Activated naive CD8-positive, alpha-beta T cell (primary cell): ENCODE results near the gene HOXC10.

ENCODE experiments used
- H3K27ac Mint-ChIP-seq: one replicate; pipeline ENCODE4 v1.8.0; 2021; ENCODE audit warnings: mixed read lengths
- H3K27me3 Mint-ChIP-seq: one replicate; pipeline ENCODE4 v1.8.0; 2021; ENCODE audit warnings: mixed read lengths
- H3K36me3 Mint-ChIP-seq: one replicate; pipeline ENCODE4 v1.8.0; 2021; ENCODE audit warnings: mixed read lengths
- H3K4me1 Mint-ChIP-seq: one replicate; pipeline ENCODE4 v1.8.0; 2021; ENCODE audit warnings: low read depth, mixed read lengths
- H3K4me3 Mint-ChIP-seq: one replicate; pipeline ENCODE4 v1.8.0; 2021; ENCODE audit warnings: mild to moderate bottlenecking, mixed read lengths
- H3K9me3 Mint-ChIP-seq: one replicate; pipeline ENCODE4 v1.8.0; 2021; ENCODE audit warnings: low read depth, mixed read lengths

The HOXC10 gene

DNA sequence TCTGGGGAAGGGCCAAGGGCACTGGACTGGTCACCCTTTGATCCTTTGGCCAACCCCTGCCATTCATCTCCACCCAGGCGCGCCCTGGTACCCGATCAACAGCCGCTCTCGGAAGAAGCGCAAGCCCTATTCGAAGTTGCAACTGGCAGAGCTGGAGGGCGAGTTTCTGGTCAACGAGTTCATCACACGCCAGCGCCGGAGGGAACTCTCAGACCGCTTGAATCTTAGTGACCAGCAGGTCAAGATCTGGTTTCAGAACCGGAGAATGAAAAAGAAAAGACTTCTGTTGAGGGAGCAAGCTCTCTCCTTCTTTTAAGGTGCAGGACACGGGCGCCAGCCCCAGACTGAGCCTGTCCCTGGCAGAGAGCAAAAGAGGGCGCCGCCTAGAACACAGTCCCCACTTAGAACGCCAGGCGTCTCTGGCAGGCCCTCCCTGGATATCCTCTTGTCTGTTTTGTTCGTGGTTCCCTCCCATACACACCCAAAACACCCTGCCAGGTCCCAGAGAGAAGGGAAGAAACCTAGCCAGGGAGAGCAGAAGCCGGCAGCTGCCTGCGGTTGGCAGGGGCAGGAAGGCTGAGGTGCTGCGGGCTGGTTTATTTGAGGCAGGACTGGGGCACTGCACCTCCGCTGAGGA lies 28.6 kb upstream of the HOXC10 start:
- no peaks in the 10 kb centered on the region for H3K36me3 Mint-ChIP-seq
- H3K27me3 Mint-ChIP-seq = peaks cover 58% of the 10 kb centered on the region
- peak overlapping the region; percentile 0 for H3K27ac Mint-ChIP-seq
- H3K4me1 Mint-ChIP-seq = peaks cover 43% of the 10 kb centered on the region
- no peak overlapping the region for H3K4me3 Mint-ChIP-seq
- no peaks in the 10 kb centered on the region for H3K9me3 Mint-ChIP-seq

DNA sequence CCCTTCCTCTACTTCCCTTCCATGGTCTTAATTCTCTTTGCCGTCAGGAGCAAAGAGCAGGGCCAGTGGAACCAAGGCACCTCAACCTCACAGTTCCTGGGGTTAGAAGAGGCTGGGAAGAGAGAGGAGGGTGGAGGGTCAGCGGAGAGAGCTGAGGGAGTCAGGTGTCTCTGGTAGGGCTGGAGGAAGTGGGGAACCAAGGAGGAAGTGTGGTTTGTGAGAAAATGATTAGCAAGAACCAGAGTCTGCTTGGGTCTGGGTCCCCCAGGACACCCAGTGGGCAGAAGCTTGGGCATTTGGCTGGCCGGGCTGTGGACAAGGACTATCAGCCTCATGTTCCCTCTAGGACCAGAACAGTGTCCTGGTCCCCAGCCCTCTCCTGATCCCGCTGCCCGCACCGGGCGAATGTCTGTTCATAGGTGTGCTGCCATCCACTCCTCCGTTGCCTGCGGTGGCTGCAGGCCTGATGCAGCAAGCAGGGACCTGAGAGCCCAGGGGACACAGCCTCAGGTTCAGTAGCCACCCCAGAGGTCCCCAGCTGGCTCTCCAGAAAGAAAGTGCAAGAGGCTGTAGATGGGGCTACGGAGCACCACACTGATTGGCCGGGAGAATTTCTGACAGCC lies 27.9 kb upstream of the HOXC10 start:
- no peaks in the 10 kb centered on the region for H3K9me3 Mint-ChIP-seq
- no peak overlapping the region for H3K4me3 Mint-ChIP-seq
- peaks cover 39% of the 10 kb centered on the region for H3K4me1 Mint-ChIP-seq
- H3K27ac Mint-ChIP-seq = no peak overlapping the region
- H3K36me3 Mint-ChIP-seq = no peaks in the 10 kb centered on the region
- peaks cover 58% of the 10 kb centered on the region for H3K27me3 Mint-ChIP-seq

DNA sequence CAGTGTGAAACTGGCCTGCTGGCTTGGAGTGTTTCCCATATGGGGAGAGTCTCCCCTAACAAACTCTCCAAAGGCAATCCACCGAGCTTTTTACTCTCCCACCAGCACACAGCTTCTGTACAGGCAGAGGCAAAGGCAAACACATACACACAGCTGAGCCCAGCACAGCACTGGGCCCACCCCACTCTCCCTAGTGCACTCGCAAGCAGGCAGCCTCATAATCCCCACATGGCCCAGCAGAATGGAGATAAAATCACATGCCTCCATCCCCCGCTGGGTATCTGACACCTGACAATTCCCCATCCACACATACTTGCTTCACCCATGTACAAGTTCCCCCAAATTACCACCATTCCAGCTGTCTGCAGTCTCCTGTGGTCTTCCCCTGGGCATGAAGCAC lies 26.8 kb upstream of the HOXC10 start:
- H3K27ac Mint-ChIP-seq = no peak overlapping the region
- H3K9me3 Mint-ChIP-seq = no peaks in the 10 kb centered on the region
- H3K27me3 Mint-ChIP-seq = peaks cover 61% of the 10 kb centered on the region
- H3K36me3 Mint-ChIP-seq = no peaks in the 10 kb centered on the region
- H3K4me3 Mint-ChIP-seq = no peak overlapping the region
- peaks cover 36% of the 10 kb centered on the region for H3K4me1 Mint-ChIP-seq

DNA sequence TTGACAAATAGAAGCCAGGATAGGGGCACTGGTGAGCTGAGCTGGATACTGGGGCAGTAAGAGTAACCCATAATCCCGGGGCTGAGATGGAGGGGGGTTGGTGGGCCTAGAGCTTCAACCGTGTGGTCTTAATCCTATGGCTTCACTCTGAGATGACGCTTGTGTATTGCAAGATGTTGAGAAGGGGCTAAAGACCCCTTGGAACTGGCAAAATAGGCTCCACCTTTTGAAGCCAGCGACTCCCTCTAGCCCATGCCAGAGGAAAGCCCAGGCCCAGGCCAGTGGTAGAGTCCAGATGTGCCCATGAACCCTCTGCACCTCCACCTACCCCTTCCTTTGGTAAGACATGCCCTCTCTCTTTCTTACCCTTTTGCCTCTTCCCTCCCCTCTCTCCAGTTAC lies 25.6 kb upstream of the HOXC10 start:
- Mint-ChIP-seq H3K36me3 (no peaks in the 10 kb centered on the region), H3K27ac (no peak overlapping the region), H3K4me1 (peaks cover 36% of the 10 kb centered on the region), H3K4me3 (no peak overlapping the region), H3K9me3 (no peaks in the 10 kb centered on the region), H3K27me3 (peaks cover 61% of the 10 kb centered on the region)

DNA sequence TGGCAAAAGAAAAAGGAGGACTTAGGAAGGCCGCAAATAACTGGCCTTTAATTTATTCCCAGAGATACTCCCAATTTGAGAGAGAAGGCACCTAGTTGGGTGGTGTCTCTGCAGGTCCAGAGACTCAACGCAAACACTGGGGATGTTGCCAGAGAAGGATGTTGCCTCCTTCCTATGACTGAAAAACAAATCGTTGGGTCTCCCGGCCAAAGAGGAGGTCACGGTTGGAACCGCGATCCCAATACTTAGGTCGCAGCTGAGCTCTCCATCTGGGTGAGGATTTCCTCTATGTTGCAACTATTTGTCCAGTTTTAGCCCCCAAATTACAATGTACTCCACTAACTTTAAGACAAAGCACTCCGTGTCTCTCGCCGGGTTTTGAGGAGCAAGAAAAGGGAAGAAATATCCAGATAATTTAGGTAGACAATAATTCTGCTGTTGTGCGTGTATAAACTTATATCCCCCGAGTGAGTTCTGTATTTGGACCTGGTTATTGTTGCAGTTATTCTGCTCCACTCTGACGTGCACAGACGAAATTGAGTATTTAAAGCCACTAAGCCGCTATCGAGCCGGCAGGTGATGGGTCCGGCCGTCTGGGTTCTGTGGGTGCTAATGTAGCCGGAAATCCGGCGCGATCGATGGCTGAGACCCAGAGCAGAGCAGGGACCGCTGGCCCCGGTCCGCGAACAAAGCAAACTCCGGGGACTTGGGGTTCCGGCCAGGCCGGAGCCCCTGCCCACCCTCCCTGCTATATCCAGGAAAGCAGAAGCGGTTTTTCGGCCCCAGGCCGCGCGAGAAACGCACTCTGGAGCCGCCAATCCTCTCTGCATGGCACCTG lies 24.5 kb upstream of the HOXC10 start:
- H3K4me1 Mint-ChIP-seq = peaks cover 42% of the 10 kb centered on the region
- no peaks in the 10 kb centered on the region for H3K36me3 Mint-ChIP-seq
- peaks cover 65% of the 10 kb centered on the region for H3K27me3 Mint-ChIP-seq
- no peak overlapping the region for H3K27ac Mint-ChIP-seq
- peak overlapping the region; percentile 24 for H3K4me3 Mint-ChIP-seq
- H3K9me3 Mint-ChIP-seq = no peaks in the 10 kb centered on the region

DNA sequence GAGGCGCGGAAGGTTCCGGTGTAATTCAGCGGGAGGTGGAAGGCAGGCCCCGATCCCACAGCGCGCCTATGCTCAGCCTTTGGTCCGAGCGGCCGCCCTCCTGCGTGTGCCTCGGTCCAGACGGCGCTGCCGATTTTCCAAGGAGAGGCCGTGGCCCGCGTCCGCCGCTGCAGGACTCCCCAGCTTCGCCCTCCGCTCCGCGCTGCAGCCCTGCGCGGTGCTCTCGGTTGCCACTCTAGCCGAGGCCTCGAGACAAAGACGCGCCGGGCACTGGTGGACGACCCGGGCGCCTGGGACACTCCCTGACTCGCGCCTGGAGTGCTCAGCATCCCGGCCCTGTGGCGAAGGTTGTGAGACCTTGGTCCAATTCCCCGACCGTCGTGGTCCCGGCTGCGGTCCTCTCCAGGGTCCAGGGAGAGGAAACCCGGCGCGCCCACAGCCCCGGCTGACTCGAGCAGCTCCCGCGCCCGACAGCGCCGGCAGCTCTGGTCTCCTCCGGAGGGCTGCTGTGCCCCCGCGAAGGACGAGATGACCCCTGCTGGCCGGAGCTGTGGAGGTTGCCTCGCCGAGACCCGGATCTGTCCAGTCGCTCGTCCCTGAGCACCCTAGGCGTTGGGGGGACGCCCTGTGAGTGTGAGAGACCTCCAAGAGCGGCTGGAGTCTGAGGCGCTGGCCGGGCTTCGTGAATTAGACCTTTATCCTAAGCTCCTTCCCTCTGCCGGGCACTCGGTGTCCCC lies 23.8 kb upstream of the HOXC10 start:
- Mint-ChIP-seq H3K27me3 (peaks cover 64% of the 10 kb centered on the region), H3K36me3 (no peaks in the 10 kb centered on the region), H3K4me1 (peaks cover 43% of the 10 kb centered on the region), H3K4me3 (no peak overlapping the region), H3K9me3 (no peaks in the 10 kb centered on the region), H3K27ac (no peak overlapping the region)

DNA sequence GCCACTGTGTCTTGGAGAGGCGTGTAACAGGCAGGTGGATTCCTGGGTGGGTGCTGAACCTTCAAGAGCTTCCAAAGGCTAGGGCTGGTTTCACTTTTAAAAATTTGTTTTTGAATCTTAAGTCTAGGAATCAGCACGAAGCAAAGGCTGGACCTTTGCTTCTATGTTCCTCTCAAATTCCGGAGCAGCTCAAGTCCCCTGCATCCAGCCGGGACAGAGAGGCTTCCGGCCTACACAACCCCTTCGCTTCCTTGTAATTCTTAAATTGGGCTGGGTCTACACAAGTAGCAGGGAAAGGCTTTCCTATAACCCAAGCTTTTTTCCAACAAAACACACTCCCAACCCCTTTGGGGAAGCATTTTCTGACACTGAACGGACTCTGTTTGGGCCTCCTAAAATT lies 21.9 kb upstream of the HOXC10 start:
- Mint-ChIP-seq H3K4me1 (peaks cover 43% of the 10 kb centered on the region), H3K36me3 (no peaks in the 10 kb centered on the region), H3K9me3 (no peaks in the 10 kb centered on the region), H3K4me3 (no peak overlapping the region), H3K27ac (no peak overlapping the region), H3K27me3 (peaks cover 69% of the 10 kb centered on the region)

DNA sequence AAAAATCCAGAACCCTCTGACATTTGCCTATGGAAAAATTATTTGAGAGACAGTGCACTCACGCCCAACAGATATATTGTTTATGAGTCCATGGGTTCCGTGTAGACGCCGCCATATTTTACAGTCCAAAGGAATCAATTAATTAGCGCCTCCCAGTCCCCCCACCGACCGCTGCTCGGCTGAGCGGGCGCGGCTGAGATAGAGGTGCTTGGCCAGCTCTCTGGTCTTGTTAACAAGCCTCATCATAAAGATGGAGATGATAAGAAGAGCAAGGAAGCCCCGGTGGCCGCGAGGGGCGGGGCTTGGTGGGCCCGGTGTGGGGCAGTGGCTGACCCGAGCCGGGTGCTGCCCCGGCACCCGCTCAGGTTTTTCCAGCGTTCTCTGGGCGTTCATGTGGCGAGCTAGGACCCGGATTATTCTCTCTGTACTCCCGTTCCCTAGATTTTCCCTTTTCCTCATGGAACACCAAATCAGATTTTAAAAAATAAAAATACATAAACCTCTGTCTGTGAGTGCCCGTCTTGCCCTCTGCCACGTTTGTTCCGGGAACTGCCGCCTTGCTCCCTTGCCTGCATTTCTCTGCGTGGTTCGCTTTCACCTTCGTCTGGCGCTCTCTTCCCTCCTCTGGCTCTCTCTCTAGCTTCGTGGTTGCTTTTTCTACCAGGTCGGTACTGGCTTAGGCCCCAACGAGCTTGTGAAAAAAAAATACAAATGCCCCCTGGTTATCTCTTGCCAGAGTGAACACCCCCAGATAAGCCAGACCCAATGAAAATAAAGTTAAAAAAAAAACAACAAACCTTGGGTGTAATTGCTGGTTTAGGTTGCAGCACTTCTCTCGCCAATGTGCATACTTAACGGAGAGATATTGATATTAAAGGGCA lies 21.3 kb upstream of the HOXC10 start:
- peaks cover 69% of the 10 kb centered on the region for H3K27me3 Mint-ChIP-seq
- H3K27ac Mint-ChIP-seq = no peak overlapping the region
- H3K4me3 Mint-ChIP-seq = peak overlapping the region; percentile 44
- H3K4me1 Mint-ChIP-seq = peaks cover 42% of the 10 kb centered on the region
- no peaks in the 10 kb centered on the region for H3K36me3 Mint-ChIP-seq
- H3K9me3 Mint-ChIP-seq = no peaks in the 10 kb centered on the region

DNA sequence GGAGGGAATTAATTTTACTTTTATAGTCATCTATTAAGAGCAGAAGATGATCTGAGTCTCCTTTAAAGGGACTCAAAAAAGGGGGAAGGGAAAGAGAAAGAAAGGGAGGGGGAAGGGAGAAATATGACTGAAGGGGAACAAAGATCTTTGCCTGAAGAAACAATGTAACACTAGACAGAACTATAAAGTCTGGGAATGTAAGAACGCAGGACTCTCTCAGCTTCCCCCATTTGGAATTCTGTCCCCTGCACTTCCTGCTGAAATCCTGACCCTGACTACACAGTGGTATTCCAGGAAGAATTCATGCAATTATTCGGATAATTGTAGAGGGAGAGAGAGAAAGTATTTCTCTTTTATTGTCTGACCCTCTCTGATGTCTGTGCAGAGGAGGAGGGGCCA lies 20.6 kb upstream of the HOXC10 start:
- Mint-ChIP-seq H3K27me3 (peaks cover 69% of the 10 kb centered on the region), H3K4me3 (peak overlapping the region; percentile 44), H3K9me3 (no peaks in the 10 kb centered on the region), H3K36me3 (no peaks in the 10 kb centered on the region), H3K27ac (no peak overlapping the region), H3K4me1 (peaks cover 42% of the 10 kb centered on the region)

DNA sequence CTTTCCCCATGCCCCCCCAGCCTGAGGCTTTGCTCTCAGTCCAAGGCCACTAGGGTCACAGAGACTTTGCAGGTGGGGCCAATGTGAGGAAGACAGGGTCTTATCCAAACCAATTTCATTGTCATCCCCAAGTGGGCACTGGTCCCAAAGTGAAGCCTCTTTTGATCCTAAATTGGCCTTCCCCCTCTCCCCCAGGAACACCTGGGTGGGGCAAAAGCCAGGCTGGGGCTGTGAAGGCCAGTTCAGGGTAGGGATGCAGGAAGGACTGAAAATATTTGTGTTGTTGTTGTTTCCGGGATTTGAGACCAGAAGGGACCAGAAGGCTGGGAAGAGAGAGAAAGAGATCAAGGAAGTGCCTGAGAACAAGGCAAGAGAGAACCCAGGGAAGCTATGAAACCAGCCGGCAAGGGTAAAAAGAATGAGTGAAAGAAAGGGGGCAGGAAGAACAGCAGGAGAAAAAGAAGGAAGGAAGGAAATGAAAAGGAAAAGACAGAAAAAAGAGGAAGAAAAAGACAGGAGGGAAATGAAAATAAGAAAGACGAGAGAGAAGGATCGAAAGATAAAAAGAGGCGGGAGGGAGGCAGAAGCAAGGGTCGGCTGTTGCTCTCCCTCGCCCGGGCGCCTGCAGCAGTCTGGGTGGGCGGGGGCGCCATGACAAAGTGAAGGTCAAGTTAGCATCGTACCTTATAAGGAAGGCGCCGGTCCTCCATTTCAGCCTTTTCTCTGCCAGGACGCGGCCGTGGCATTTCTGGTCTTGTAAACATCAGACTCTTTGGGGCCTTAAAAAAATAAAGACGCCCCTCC lies 19.5 kb upstream of the HOXC10 start:
- no peaks in the 10 kb centered on the region for H3K36me3 Mint-ChIP-seq
- H3K4me1 Mint-ChIP-seq = peaks cover 37% of the 10 kb centered on the region
- H3K27ac Mint-ChIP-seq = no peak overlapping the region
- H3K4me3 Mint-ChIP-seq = peak overlapping the region; percentile 46
- H3K27me3 Mint-ChIP-seq = peaks cover 66% of the 10 kb centered on the region
- no peaks in the 10 kb centered on the region for H3K9me3 Mint-ChIP-seq

DNA sequence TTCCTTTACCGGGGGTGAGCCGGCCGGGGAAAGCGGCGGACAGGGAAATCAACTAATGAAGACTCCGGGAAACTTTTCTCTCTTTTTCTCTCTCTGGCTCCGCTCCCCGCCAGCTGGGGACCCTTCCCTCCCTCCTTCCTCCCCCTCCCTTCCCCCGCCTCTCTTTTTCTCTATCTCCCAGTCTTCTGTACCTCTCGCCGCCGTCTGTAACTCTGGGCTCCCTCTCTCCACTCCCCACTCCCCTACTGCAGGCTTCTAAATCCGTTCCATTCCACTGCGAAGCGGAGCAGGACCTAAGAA lies 18.9 kb upstream of the HOXC10 start:
- Mint-ChIP-seq H3K9me3 (no peaks in the 10 kb centered on the region), H3K4me3 (peak overlapping the region; percentile 72), H3K27ac (no peak overlapping the region), H3K4me1 (peaks cover 36% of the 10 kb centered on the region), H3K36me3 (no peaks in the 10 kb centered on the region), H3K27me3 (peaks cover 67% of the 10 kb centered on the region)

DNA sequence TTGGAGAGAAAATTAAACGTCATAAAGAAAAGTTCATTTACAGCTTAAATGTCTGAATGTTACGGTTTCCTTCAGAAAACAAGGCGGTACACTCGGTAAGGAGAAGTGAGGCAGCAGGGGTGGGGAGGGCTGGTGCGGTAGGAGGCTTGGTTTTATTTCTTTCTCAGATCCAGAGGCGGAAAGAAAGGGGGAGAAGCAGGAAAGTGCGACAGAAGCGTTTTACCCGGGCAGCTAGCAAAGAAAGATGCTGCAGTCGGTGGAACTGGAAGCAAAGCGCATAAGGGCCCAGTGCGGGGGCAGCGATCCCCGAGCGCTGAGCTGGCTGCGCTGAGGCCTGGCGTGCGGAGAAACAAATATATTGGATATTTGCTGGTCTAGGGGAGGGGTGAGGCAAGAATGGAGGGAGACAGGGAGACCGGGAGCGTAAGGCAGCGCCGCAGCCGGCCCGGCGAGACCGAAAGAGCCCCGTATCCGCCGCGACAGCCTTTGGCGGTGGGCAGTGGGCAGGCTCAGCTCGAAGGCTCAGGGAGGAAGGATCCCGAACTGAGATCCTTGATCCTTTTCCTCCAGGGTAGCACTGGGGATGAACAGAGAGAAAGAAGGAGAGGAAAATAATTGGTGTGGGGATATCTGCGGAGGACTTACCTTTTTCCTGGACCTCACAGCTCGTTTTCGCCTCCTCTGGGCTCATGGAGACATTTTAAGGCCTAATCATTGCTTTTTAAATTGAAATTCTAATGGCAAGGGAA lies 18.4 kb upstream of the HOXC10 start:
- Mint-ChIP-seq H3K4me1 (peaks cover 36% of the 10 kb centered on the region), H3K4me3 (peak overlapping the region; percentile 72), H3K27me3 (peaks cover 72% of the 10 kb centered on the region), H3K36me3 (no peaks in the 10 kb centered on the region), H3K27ac (no peak overlapping the region), H3K9me3 (no peaks in the 10 kb centered on the region)

DNA sequence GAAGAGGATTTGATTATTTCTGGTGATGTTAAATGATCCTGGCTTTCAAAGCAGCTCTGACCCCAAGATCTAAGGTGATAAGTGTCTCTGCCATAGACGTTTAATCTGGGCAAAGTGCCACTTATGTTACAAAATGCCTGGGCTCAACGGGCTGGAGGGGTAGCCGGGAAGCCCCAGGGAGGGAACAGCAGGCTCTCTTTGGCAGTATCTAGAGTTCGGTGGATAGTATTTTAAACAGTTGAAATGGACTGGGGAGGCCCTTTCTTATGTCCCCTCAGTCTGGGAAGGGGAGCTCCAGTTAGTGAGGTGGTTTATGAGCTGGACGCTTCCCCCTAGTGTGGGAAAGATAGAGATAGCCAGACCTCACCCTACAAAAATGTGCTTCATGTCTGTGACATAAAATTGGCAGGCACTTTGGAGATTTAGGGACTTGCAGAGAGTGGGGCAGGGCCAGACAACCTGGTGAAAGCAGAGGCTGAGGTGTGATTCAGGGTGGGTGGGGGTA lies 17.5 kb upstream of the HOXC10 start:
- no peaks in the 10 kb centered on the region for H3K9me3 Mint-ChIP-seq
- H3K36me3 Mint-ChIP-seq = no peaks in the 10 kb centered on the region
- H3K27ac Mint-ChIP-seq = no peak overlapping the region
- H3K4me3 Mint-ChIP-seq = no peak overlapping the region
- peaks cover 36% of the 10 kb centered on the region for H3K4me1 Mint-ChIP-seq
- peaks cover 76% of the 10 kb centered on the region for H3K27me3 Mint-ChIP-seq
